Astrocyte (in vitro differentiated cells and primary cell): ENCODE measurements around the gene CD82. TPM values are rescaled to one million over a fixed set of nuclear protein-coding genes. Genes with fewer than 3 reads are reported as not detected.

Experiments used
- DNase-seq: peaks from one replicate; pipeline ENCODE4 v3.0.0-alpha.2; 2010; ENCODE audit warnings: low read depth
- FAIRE-seq: peaks from 2 replicates; lab custom pipeline; 2011; peaks lifted over from hg19 to GRCh38; lab: Jason Lieb, UNC
- H2AFZ ChIP-seq: 2 replicates; pipeline ENCODE4 v1.6.0; 2012; ENCODE audit warnings: low read depth, low read length, inconsistent platforms
- H3K27ac ChIP-seq: 2 replicates; pipeline ENCODE4 v1.5.1; 2011; ENCODE audit warnings: low read depth, low read length, inconsistent platforms
- H3K27me3 ChIP-seq: 2 replicates; pipeline ENCODE4 v1.6.0; 2011; ENCODE audit warnings: low read length, inconsistent platforms; ENCODE audit not compliant: insufficient read depth
- H3K36me3 ChIP-seq: 2 replicates; pipeline ENCODE4 v1.5.1; 2011; ENCODE audit warnings: low read length, inconsistent platforms; ENCODE audit not compliant: insufficient read depth
- H3K4me1 ChIP-seq: 2 replicates; pipeline ENCODE4 v1.5.1; 2011; ENCODE audit warnings: low read length, inconsistent platforms; ENCODE audit not compliant: insufficient read depth
- H3K4me2 ChIP-seq: 2 replicates; pipeline ENCODE4 v1.6.0; 2012; ENCODE audit warnings: low read length, inconsistent platforms
- H3K4me3 ChIP-seq: 2 replicates; pipeline ENCODE4 v1.5.1; 2011; ENCODE audit warnings: low read depth, mild to moderate bottlenecking, low read length, inconsistent platforms; ENCODE audit not compliant: insufficient read depth
- H3K79me2 ChIP-seq: 2 replicates; pipeline ENCODE4 v1.6.0; 2012; ENCODE audit warnings: mild to moderate bottlenecking, low read length, inconsistent platforms; ENCODE audit not compliant: insufficient read depth
- H3K9ac ChIP-seq: 2 replicates; pipeline ENCODE4 v1.6.0; 2012; ENCODE audit warnings: mild to moderate bottlenecking, low read length, inconsistent platforms
- H3K9me3 ChIP-seq: 2 replicates; pipeline ENCODE4 v1.5.1; 2012; ENCODE audit warnings: low read depth, mild to moderate bottlenecking, low read length, inconsistent platforms; ENCODE audit not compliant: insufficient read depth
- H4K20me1 ChIP-seq: 2 replicates; pipeline ENCODE4 v1.6.0; 2012; ENCODE audit warnings: low read length, inconsistent platforms; ENCODE audit not compliant: insufficient read depth
- H3K27ac Mint-ChIP-seq: one replicate; pipeline ENCODE4 v1.8.0; 2021; ENCODE audit warnings: mild to moderate bottlenecking, mixed read lengths; ENCODE audit not compliant: unreplicated experiment
- H3K27me3 Mint-ChIP-seq: one replicate; pipeline ENCODE4 v1.8.0; 2021; ENCODE audit warnings: low read depth, mixed read lengths; ENCODE audit not compliant: unreplicated experiment
- H3K36me3 Mint-ChIP-seq: one replicate; pipeline ENCODE4 v1.8.0; 2021; ENCODE audit warnings: low read depth, mixed read lengths; ENCODE audit not compliant: unreplicated experiment
- H3K4me1 Mint-ChIP-seq: one replicate; pipeline ENCODE4 v1.8.0; 2021; ENCODE audit warnings: low read depth, mixed read lengths; ENCODE audit not compliant: unreplicated experiment
- H3K4me3 Mint-ChIP-seq: one replicate; pipeline ENCODE4 v1.8.0; 2021; ENCODE audit warnings: mild to moderate bottlenecking, moderate library complexity, mixed read lengths; ENCODE audit not compliant: unreplicated experiment
- H3K9me3 Mint-ChIP-seq: one replicate; pipeline ENCODE4 v1.8.0; 2021; ENCODE audit warnings: mild to moderate bottlenecking, mixed read lengths; ENCODE audit not compliant: unreplicated experiment
- CTCF ChIP-seq: IDR thresholded peaks from 2 replicates; pipeline ENCODE4 v1.5.1; 2011; ENCODE audit warnings: low read depth, mild to moderate bottlenecking, inconsistent platforms, low read length, moderate library complexity; ENCODE audit not compliant: insufficient read depth
- EZH2 ChIP-seq: IDR thresholded peaks from 2 replicates; pipeline ENCODE4 v1.6.1; 2012; ENCODE audit warnings: mild to moderate bottlenecking, low read length, inconsistent platforms; ENCODE audit not compliant: insufficient read depth
- total RNA-seq: library from RNA; stranded (reverse); gene quantifications from 2 replicates; pipeline ENCODE4 v1.2.1, GENCODE V29; 2021

The CD82 gene
- total RNA-seq, 1 donor from 2014 or later = 74.5 TPM

- H3K79me2 ChIP-seq = no peaks in the 10 kb centered on the region
- no peaks in the 10 kb centered on the region for H3K9me3 ChIP-seq
- no peak overlapping the region for H3K4me2 ChIP-seq
- Mint-ChIP-seq H3K9me3 (no peaks in the 10 kb centered on the region), H3K4me1 (peaks cover 10% of the 10 kb centered on the region), H3K27me3 (peaks cover 9% of the 10 kb centered on the region), H3K27ac (no peak overlapping the region), H3K4me3 (no peak overlapping the region), H3K36me3 (peaks cover 19% of the 10 kb centered on the region)
- H3K9ac ChIP-seq = no peak overlapping the region
- no peak overlapping the region for H3K27ac ChIP-seq
- H2AFZ ChIP-seq = no peak overlapping the region
- no peak overlapping the region for H3K4me3 ChIP-seq
- H3K4me1 ChIP-seq = peaks cover 9% of the 10 kb centered on the region
- no peak for TF ChIP-seq CTCF
- no peak for TF ChIP-seq EZH2
- no peak for DNase-seq
- no peak for FAIRE-seq
- no peaks in the 10 kb centered on the region for H3K27me3 ChIP-seq
- no peaks in the 10 kb centered on the region for H3K36me3 ChIP-seq
- H4K20me1 ChIP-seq = peaks cover 3% of the 10 kb centered on the region
These were observed 34.8 kb downstream of the CD82 start for GRCh38 chr11:44600261-44600660.

- Mint-ChIP-seq H3K9me3 (no peaks in the 10 kb centered on the region), H3K4me3 (no peak overlapping the region), H3K4me1 (peaks cover 10% of the 10 kb centered on the region), H3K27ac (no peak overlapping the region), H3K27me3 (peaks cover 11% of the 10 kb centered on the region), H3K36me3 (peaks cover 19% of the 10 kb centered on the region)
- Histone ChIP-seq H2AFZ (no peak overlapping the region), H3K79me2 (no peaks in the 10 kb centered on the region), H3K27ac (no peak overlapping the region), H3K36me3 (no peaks in the 10 kb centered on the region), H4K20me1 (peaks cover 3% of the 10 kb centered on the region), H3K9ac (no peak overlapping the region), H3K27me3 (no peaks in the 10 kb centered on the region), H3K4me2 (no peak overlapping the region), H3K4me1 (peaks cover 9% of the 10 kb centered on the region), H3K4me3 (no peak overlapping the region), H3K9me3 (no peaks in the 10 kb centered on the region)
- TF ChIP-seq EZH2 (no peak), CTCF (no peak)
- no peak for DNase-seq
- FAIRE-seq = no peak
These were observed 35.4 kb downstream of the CD82 start for GRCh38 chr11:44600839-44601383.
